ENCODE measurements around the gene CYTH4.

DNA sequence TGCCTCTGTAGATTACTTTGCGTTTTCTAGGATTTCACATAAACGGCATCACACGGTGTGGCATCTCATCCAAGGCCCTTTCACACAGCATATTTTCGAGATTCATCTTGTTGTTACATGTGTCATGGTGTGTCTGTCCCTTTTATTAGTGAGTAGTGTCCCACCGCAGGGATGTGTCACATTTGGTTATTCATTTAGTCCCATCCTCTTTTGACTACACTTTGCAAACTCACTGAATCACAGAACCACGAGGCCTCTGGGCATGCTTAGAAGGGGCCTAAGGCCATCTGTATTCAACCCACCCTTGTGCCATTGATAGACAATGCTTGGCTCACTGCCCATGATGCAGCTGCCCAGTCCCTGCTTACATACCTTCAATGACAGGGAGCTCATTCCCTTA lies 34.1 kb upstream of the CYTH4 start:
- TF ChIP-seq OVOL2 (CRISPR knock-in tag; IDR thresholded peaks at IDR 0.05; ENCODE audit: borderline replicate concordance) (no peak), USF2 (CRISPR knock-in tag; IDR thresholded peaks at IDR 0.05) (no peak), CTCF (IDR thresholded peaks at IDR 0.05) (no peak), ELF4 (CRISPR knock-in tag; IDR thresholded peaks at IDR 0.05; ENCODE audit: low read depth) (no peak), CBFB (CRISPR knock-in tag; IDR thresholded peaks at IDR 0.05; ENCODE audit: low read depth) (no peak), IRF1 (CRISPR knock-in tag; IDR thresholded peaks at IDR 0.05) (no peak), IRF2 (CRISPR knock-in tag; IDR thresholded peaks at IDR 0.05; ENCODE audit: borderline replicate concordance, low read depth) (no peak)
- TF ChIP-seq, protein P1, sequence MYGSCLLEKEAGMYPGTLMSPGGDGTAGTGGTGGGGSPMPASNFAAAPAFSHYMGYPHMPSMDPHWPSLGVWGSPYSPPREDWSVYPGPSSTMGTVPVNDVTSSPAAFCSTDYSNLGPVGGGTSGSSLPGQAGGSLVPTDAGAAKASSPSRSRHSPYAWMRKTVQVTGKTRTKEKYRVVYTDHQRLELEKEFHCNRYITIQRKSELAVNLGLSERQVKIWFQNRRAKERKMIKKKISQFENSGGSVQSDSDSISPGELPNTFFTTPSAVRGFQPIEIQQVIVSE (CRISPR knock-in tag; IDR thresholded peaks at IDR 0.05; ENCODE audit: borderline replicate concordance): no peak
- TF ChIP-seq, protein P2, sequence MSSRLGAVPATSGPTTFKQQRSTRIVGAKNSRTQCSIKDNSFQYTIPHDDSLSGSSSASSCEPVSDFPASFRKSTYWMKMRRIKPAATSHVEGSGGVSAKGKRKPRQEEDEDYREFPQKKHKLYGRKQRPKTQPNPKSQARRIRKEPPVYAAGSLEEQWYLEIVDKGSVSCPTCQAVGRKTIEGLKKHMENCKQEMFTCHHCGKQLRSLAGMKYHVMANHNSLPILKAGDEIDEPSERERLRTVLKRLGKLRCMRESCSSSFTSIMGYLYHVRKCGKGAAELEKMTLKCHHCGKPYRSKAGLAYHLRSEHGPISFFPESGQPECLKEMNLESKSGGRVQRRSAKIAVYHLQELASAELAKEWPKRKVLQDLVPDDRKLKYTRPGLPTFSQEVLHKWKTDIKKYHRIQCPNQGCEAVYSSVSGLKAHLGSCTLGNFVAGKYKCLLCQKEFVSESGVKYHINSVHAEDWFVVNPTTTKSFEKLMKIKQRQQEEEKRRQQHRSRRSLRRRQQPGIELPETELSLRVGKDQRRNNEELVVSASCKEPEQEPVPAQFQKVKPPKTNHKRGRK (CRISPR knock-in tag; IDR thresholded peaks at IDR 0.05; ENCODE audit: borderline replicate concordance): no peak
- TF ChIP-seq, protein P3, sequence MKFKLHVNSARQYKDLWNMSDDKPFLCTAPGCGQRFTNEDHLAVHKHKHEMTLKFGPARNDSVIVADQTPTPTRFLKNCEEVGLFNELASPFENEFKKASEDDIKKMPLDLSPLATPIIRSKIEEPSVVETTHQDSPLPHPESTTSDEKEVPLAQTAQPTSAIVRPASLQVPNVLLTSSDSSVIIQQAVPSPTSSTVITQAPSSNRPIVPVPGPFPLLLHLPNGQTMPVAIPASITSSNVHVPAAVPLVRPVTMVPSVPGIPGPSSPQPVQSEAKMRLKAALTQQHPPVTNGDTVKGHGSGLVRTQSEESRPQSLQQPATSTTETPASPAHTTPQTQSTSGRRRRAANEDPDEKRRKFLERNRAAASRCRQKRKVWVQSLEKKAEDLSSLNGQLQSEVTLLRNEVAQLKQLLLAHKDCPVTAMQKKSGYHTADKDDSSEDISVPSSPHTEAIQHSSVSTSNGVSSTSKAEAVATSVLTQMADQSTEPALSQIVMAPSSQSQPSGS (CRISPR knock-in tag; IDR thresholded peaks at IDR 0.05; ENCODE audit: borderline replicate concordance, low read depth): no peak
